SK-N-SH (cell line): ENCODE measurements around the gene FTL.

Experiments used
- NFIC ChIP-seq: IDR thresholded peaks from 2 replicates; pipeline ENCODE4 v1.4.0; 2012; ENCODE audit warnings: borderline replicate concordance
- POLR2AphosphoS5 ChIP-seq: IDR thresholded peaks from 2 replicates; pipeline ENCODE4 v1.6.1; 2012; ENCODE audit warnings: low read depth, low read length
- RAD21 ChIP-seq: IDR thresholded peaks from 2 replicates; pipeline ENCODE4 v1.6.1; 2012; ENCODE audit warnings: mild to moderate bottlenecking, low read length
- RFX5 ChIP-seq: IDR thresholded peaks from 2 replicates; pipeline ENCODE4 v1.6.1; 2012; ENCODE audit warnings: mild to moderate bottlenecking, improper control_type of control experiment, low read length
- SMC3 ChIP-seq: IDR thresholded peaks from 2 replicates; pipeline ENCODE4 v1.6.1; 2012; ENCODE audit warnings: low read depth, low read length, improper control_type of control experiment
- YY1 ChIP-seq: IDR thresholded peaks from 2 replicates; pipeline ENCODE4 v1.4.0; 2012; ENCODE audit warnings: low read depth, mild to moderate bottlenecking
- TF ChIP-seq, protein P1 (sequence below): fragments of 200-600 bp; sonication (generic); IDR thresholded peaks from 2 replicates; pipeline ENCODE4 v1.6.1; 2017; ENCODE audit warnings: antibody characterized with exemption, mild to moderate bottlenecking, moderate library complexity

DNA sequence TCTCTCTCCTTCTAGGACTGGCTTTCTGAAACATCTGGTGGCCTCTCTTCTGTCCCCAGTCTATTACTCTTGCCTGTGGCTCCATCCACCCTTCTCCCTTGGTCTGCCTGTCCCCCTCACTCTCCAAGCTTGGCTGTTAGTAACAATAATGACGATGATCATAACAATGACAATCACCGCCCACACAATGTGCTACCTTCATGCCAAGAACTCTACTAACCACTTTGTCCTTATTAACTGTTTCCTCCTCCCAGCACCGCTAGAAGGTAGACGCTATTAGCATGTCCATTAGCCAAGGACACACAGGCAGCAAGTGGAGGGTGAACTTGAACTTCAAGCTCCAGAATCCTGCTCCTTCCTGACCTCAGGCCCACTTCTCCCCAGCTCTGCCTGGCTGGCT, 25.3 kb downstream of the FTL start:
- TF ChIP-seq RAD21 = no peak
- TF ChIP-seq POLR2AphosphoS5 = no peak
- TF ChIP-seq, protein P1, sequence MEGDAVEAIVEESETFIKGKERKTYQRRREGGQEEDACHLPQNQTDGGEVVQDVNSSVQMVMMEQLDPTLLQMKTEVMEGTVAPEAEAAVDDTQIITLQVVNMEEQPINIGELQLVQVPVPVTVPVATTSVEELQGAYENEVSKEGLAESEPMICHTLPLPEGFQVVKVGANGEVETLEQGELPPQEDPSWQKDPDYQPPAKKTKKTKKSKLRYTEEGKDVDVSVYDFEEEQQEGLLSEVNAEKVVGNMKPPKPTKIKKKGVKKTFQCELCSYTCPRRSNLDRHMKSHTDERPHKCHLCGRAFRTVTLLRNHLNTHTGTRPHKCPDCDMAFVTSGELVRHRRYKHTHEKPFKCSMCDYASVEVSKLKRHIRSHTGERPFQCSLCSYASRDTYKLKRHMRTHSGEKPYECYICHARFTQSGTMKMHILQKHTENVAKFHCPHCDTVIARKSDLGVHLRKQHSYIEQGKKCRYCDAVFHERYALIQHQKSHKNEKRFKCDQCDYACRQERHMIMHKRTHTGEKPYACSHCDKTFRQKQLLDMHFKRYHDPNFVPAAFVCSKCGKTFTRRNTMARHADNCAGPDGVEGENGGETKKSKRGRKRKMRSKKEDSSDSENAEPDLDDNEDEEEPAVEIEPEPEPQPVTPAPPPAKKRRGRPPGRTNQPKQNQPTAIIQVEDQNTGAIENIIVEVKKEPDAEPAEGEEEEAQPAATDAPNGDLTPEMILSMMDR = no peak
- no peak for TF ChIP-seq SMC3
- TF ChIP-seq YY1 = no peak
- TF ChIP-seq RFX5 = no peak
- no peak for TF ChIP-seq NFIC
